GM23338 (cell line): ENCODE measurements around the gene BMP5. TPM values are rescaled to one million over a fixed set of nuclear protein-coding genes. Genes with fewer than 3 reads are reported as not detected.

Experiments
- ATAC-seq: fragments of 200-7000 bp; cut with Tn5 transposase; 3 replicates; pipeline ENCODE4 v1.9.1; 2020
- DNase-seq: peaks from one replicate; pipeline ENCODE4 v3.0.0-alpha.2; 2015; ENCODE audit warnings: low spot score
- H2AFZ ChIP-seq: fragments of 200-600 bp; sonication (generic); 2 replicates; pipeline ENCODE4 v1.8.0; 2016; ENCODE audit warnings: antibody characterized with exemption, mild to moderate bottlenecking, moderate library complexity
- H3F3A ChIP-seq: fragments of 200-600 bp; sonication (generic); replicated peaks from 2 replicates; pipeline ENCODE4 v1.8.0; 2017; ENCODE audit warnings: antibody characterized with exemption, mixed run types, low read depth
- H3K27ac ChIP-seq: fragments of 200-600 bp; sonication (generic); 2 replicates; pipeline ENCODE4 v1.6.1; 2016; ENCODE audit warnings: low read depth
- H3K27me3 ChIP-seq: fragments of 200-600 bp; sonication (generic); 2 replicates; pipeline ENCODE4 v1.8.0; 2016; ENCODE audit warnings: mild to moderate bottlenecking, mixed run types, moderate library complexity; ENCODE audit not compliant: insufficient read depth
- H3K36me3 ChIP-seq: fragments of 200-600 bp; sonication (generic); 2 replicates; pipeline ENCODE4 v1.8.0; 2016; ENCODE audit warnings: mild to moderate bottlenecking; ENCODE audit not compliant: insufficient read depth
- H3K4me1 ChIP-seq: fragments of 200-600 bp; sonication (generic); 2 replicates; pipeline ENCODE4 v1.8.0; 2016; ENCODE audit warnings: mild to moderate bottlenecking, moderate library complexity; ENCODE audit not compliant: insufficient read depth
- H3K4me2 ChIP-seq: fragments of 200-600 bp; sonication (generic); 2 replicates; pipeline ENCODE4 v1.7.1; 2017; ENCODE audit warnings: mixed run types
- H3K4me3 ChIP-seq: fragments of 200-600 bp; sonication (generic); 2 replicates; pipeline ENCODE4 v1.6.1; 2016; ENCODE audit warnings: mixed run types
- H3K79me2 ChIP-seq: fragments of 200-600 bp; sonication (generic); replicated peaks from 2 replicates; pipeline ENCODE4 v1.8.0; 2017; ENCODE audit warnings: mild to moderate bottlenecking; ENCODE audit not compliant: insufficient read depth
- H3K9me2 ChIP-seq: fragments of 200-600 bp; sonication (generic); 2 replicates; pipeline ENCODE4 v1.8.0; 2017; ENCODE audit not compliant: insufficient read depth
- H4K20me1 ChIP-seq: fragments of 200-600 bp; sonication (generic); replicated peaks from 2 replicates; pipeline ENCODE4 v1.8.0; 2017; ENCODE audit warnings: mild to moderate bottlenecking; ENCODE audit not compliant: insufficient read depth
- H3K27ac Mint-ChIP-seq: 2 replicates; pipeline ENCODE4 v1.8.0; 2020; ENCODE audit warnings: inconsistent platforms, mild to moderate bottlenecking, moderate library complexity, mixed read lengths
- H3K27me3 Mint-ChIP-seq: 3 replicates; pipeline ENCODE4 v1.8.0; 2022; ENCODE audit warnings: low read depth, mild to moderate bottlenecking, moderate library complexity, mixed read lengths, inconsistent platforms; ENCODE audit not compliant: insufficient read depth, poor library complexity
- H3K36me3 Mint-ChIP-seq: 3 replicates; pipeline ENCODE4 v1.8.0; 2021; ENCODE audit warnings: low read depth, mild to moderate bottlenecking, inconsistent platforms, moderate library complexity, mixed read lengths
- H3K4me1 Mint-ChIP-seq: 3 replicates; pipeline ENCODE4 v1.8.0; 2020; ENCODE audit warnings: mild to moderate bottlenecking, inconsistent platforms, mixed read lengths
- H3K4me3 Mint-ChIP-seq: 3 replicates; pipeline ENCODE4 v1.8.0; 2021; ENCODE audit warnings: moderate library complexity, mild to moderate bottlenecking, inconsistent platforms, mixed read lengths
- H3K9me3 Mint-ChIP-seq: 3 replicates; pipeline ENCODE4 v1.8.0; 2020; ENCODE audit warnings: moderate library complexity, mild to moderate bottlenecking, inconsistent platforms, mixed read lengths
- CREB1 ChIP-seq: fragments of 250-450 bp; sonication (Bioruptor Pico); IDR thresholded peaks from 2 replicates; pipeline ENCODE4 v1.5.0; 2020; ENCODE audit warnings: low read depth, mild to moderate bottlenecking, moderate library complexity
- EZH2 ChIP-seq: fragments of 200-600 bp; sonication (generic); IDR thresholded peaks from one replicate; pipeline ENCODE4 v1.8.0; 2017; ENCODE audit warnings: antibody characterized with exemption, mild to moderate bottlenecking, low read depth; ENCODE audit not compliant: unreplicated experiment
- EZH2phosphoT487 ChIP-seq: fragments of 200-600 bp; sonication (generic); IDR thresholded peaks from one replicate; pipeline ENCODE4 v1.8.1; 2018; ENCODE audit warnings: antibody characterized with exemption; ENCODE audit not compliant: unreplicated experiment
- JUNB ChIP-seq: IDR thresholded peaks from one replicate; pipeline ENCODE4 v1.6.1; 2016; ENCODE audit warnings: antibody characterized with exemption; ENCODE audit not compliant: unreplicated experiment
- NANOG ChIP-seq: IDR thresholded peaks from 2 replicates; pipeline ENCODE4 v1.6.1; 2016; ENCODE audit warnings: antibody characterized with exemption, borderline replicate concordance
- POLR2AphosphoS5 ChIP-seq: IDR thresholded peaks from 2 replicates; pipeline ENCODE4 v1.6.1; 2016; ENCODE audit warnings: antibody characterized with exemption, low read depth
- STAT1 ChIP-seq: IDR thresholded peaks from one replicate; pipeline ENCODE4 v1.6.1; 2016; ENCODE audit warnings: antibody characterized with exemption; ENCODE audit not compliant: unreplicated experiment
- ZNF114 ChIP-seq: fragments of 250-450 bp; sonication (Bioruptor Pico); IDR thresholded peaks from 2 replicates; pipeline ENCODE4 v1.5.0; 2020; ENCODE audit warnings: mild to moderate bottlenecking, moderate library complexity
- polyA plus RNA-seq: library from polyadenylated mRNA; unstranded; fragments of >200 nt; fragmentation: Nextera tagmentation; extraction: Ambion mirVana; gene quantifications from 2 replicates; pipeline ENCODE4 v1.2.1, GENCODE V29; 2016
- total RNA-seq: library from RNA; depleted of rRNA; stranded (reverse); fragments of >200 nt; shearing (Covaris generic); gene quantifications from 2 replicates; pipeline ENCODE4 v1.2.3, GENCODE V29; 2014
- TF ChIP-seq, protein P1 (sequence below): IDR thresholded peaks from 2 replicates; pipeline ENCODE4 v1.6.1; 2016; ENCODE audit warnings: antibody characterized with exemption
- TF ChIP-seq, protein P2 (sequence below): fragments of 250-450 bp; sonication (Bioruptor Pico); IDR thresholded peaks from 2 replicates; pipeline ENCODE4 v1.5.0; 2020; ENCODE audit warnings: mild to moderate bottlenecking, moderate library complexity
- TF ChIP-seq, protein P3 (sequence below): IDR thresholded peaks from one replicate; pipeline ENCODE4 v1.6.1; 2018; ENCODE audit warnings: antibody characterized with exemption; ENCODE audit not compliant: unreplicated experiment
- TF ChIP-seq, protein P4 (sequence below), 2 experiments: fragments of 200-600 bp in 1 of 2; sonication (generic) in 1 of 2; conservative IDR thresholded peaks; 2 replicates each; pipeline versions ENCODE4 v1.5.1 to v1.6.1; 2016 to 2017; ENCODE audit warnings: antibody characterized with exemption in 2 of 2, low read depth in 2 of 2, mild to moderate bottlenecking in 2 of 2, moderate library complexity in 1 of 2

The BMP5 gene
- total and polyA plus RNA-seq, 2 experiments from 2014 or later: 0.06 to 0.07 TPM

DNA sequence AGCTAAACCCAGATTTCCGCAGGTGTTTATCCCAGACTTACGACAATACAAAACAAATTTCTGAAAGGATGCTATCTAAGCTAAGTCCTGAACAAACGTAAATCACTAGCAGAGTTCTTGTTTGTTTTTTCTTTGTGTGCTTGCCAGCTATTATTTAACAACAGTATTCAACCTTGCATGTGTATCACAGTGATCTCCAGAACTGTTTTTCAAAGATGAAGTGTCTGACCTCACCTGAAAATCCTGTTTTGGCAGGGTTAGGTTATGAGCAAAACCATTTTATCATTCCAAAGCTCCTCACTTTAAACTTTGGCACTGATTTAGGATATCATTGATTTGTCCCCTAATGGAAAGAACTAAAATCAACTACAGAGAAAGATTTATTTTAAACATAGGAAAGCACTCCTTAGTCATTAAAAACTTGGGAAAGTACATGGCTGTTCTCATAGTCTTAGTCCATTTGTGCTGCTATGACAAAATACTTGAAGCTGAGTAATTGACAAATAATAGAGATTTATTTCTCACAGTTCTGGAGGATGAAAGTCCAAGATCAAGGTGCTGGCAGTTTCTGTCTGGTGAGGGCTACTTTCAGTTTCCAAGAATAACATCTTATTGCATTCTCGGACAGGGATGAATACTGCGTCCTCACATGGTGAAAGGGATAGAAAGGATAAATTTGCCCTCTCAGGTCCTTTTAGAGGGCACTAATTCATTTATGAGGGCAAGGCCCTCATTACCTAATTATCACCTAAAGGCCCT, 20.8 kb upstream of the BMP5 start:
- Histone ChIP-seq H3K36me3 (no peaks in the 10 kb centered on the region), H3K4me3 (no peak overlapping the region), H3K4me2 (no peak overlapping the region), H3F3A (no peaks in the 10 kb centered on the region), H4K20me1 (no peaks in the 10 kb centered on the region), H3K9me2 (peaks cover 5% of the 10 kb centered on the region; the same call in 1 of the 2 replicates), H3K27me3 (no peaks in the 10 kb centered on the region), H3K27ac (no peak overlapping the region), H3K79me2 (no peaks in the 10 kb centered on the region), H2AFZ (no peak overlapping the region), H3K4me1 (peaks cover 5% of the 10 kb centered on the region; the same call in 1 of the 2 replicates)
- H3K27me3 Mint-ChIP-seq: peaks cover 3% of the 10 kb centered on the region
- no peak for TF ChIP-seq CREB1 (CRISPR knock-in tag)
- no peak for TF ChIP-seq EZH2phosphoT487
- TF ChIP-seq NANOG: no peak
- TF ChIP-seq, protein P1, sequence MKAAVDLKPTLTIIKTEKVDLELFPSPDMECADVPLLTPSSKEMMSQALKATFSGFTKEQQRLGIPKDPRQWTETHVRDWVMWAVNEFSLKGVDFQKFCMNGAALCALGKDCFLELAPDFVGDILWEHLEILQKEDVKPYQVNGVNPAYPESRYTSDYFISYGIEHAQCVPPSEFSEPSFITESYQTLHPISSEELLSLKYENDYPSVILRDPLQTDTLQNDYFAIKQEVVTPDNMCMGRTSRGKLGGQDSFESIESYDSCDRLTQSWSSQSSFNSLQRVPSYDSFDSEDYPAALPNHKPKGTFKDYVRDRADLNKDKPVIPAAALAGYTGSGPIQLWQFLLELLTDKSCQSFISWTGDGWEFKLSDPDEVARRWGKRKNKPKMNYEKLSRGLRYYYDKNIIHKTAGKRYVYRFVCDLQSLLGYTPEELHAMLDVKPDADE: no peak
- no peak for TF ChIP-seq EZH2
- no peak for TF ChIP-seq JUNB
- TF ChIP-seq, protein P2, sequence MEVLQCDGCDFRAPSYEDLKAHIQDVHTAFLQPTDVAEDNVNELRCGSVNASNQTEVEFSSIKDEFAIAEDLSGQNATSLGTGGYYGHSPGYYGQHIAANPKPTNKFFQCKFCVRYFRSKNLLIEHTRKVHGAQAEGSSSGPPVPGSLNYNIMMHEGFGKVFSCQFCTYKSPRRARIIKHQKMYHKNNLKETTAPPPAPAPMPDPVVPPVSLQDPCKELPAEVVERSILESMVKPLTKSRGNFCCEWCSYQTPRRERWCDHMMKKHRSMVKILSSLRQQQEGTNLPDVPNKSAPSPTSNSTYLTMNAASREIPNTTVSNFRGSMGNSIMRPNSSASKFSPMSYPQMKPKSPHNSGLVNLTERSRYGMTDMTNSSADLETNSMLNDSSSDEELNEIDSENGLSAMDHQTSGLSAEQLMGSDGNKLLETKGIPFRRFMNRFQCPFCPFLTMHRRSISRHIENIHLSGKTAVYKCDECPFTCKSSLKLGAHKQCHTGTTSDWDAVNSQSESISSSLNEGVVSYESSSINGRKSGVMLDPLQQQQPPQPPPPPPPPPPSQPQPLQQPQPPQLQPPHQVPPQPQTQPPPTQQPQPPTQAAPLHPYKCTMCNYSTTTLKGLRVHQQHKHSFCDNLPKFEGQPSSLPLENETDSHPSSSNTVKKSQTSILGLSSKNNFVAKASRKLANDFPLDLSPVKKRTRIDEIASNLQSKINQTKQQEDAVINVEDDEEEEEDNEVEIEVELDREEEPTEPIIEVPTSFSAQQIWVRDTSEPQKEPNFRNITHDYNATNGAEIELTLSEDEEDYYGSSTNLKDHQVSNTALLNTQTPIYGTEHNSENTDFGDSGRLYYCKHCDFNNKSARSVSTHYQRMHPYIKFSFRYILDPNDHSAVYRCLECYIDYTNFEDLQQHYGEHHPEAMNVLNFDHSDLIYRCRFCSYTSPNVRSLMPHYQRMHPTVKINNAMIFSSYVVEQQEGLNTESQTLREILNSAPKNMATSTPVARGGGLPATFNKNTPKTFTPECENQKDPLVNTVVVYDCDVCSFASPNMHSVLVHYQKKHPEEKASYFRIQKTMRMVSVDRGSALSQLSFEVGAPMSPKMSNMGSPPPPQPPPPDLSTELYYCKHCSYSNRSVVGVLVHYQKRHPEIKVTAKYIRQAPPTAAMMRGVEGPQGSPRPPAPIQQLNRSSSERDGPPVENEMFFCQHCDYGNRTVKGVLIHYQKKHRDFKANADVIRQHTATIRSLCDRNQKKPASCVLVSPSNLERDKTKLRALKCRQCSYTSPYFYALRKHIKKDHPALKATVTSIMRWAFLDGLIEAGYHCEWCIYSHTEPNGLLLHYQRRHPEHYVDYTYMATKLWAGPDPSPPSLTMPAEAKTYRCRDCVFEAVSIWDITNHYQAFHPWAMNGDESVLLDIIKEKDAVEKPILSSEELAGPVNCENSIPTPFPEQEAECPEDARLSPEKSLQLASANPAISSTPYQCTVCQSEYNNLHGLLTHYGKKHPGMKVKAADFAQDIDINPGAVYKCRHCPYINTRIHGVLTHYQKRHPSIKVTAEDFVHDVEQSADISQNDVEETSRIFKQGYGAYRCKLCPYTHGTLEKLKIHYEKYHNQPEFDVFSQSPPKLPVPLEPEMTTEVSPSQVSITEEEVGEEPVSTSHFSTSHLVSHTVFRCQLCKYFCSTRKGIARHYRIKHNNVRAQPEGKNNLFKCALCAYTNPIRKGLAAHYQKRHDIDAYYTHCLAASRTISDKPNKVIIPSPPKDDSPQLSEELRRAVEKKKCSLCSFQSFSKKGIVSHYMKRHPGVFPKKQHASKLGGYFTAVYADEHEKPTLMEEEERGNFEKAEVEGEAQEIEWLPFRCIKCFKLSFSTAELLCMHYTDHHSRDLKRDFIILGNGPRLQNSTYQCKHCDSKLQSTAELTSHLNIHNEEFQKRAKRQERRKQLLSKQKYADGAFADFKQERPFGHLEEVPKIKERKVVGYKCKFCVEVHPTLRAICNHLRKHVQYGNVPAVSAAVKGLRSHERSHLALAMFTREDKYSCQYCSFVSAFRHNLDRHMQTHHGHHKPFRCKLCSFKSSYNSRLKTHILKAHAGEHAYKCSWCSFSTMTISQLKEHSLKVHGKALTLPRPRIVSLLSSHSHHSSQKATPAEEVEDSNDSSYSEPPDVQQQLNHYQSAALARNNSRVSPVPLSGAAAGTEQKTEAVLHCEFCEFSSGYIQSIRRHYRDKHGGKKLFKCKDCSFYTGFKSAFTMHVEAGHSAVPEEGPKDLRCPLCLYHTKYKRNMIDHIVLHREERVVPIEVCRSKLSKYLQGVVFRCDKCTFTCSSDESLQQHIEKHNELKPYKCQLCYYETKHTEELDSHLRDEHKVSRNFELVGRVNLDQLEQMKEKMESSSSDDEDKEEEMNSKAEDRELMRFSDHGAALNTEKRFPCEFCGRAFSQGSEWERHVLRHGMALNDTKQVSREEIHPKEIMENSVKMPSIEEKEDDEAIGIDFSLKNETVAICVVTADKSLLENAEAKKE (CRISPR knock-in tag): no peak
- no peak for TF ChIP-seq STAT1
- TF ChIP-seq, protein P3, sequence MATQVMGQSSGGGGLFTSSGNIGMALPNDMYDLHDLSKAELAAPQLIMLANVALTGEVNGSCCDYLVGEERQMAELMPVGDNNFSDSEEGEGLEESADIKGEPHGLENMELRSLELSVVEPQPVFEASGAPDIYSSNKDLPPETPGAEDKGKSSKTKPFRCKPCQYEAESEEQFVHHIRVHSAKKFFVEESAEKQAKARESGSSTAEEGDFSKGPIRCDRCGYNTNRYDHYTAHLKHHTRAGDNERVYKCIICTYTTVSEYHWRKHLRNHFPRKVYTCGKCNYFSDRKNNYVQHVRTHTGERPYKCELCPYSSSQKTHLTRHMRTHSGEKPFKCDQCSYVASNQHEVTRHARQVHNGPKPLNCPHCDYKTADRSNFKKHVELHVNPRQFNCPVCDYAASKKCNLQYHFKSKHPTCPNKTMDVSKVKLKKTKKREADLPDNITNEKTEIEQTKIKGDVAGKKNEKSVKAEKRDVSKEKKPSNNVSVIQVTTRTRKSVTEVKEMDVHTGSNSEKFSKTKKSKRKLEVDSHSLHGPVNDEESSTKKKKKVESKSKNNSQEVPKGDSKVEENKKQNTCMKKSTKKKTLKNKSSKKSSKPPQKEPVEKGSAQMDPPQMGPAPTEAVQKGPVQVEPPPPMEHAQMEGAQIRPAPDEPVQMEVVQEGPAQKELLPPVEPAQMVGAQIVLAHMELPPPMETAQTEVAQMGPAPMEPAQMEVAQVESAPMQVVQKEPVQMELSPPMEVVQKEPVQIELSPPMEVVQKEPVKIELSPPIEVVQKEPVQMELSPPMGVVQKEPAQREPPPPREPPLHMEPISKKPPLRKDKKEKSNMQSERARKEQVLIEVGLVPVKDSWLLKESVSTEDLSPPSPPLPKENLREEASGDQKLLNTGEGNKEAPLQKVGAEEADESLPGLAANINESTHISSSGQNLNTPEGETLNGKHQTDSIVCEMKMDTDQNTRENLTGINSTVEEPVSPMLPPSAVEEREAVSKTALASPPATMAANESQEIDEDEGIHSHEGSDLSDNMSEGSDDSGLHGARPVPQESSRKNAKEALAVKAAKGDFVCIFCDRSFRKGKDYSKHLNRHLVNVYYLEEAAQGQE: no peak
- no peak for TF ChIP-seq ZNF114 (CRISPR knock-in tag)
- no peak for TF ChIP-seq POLR2AphosphoS5
- TF ChIP-seq, protein P4, sequence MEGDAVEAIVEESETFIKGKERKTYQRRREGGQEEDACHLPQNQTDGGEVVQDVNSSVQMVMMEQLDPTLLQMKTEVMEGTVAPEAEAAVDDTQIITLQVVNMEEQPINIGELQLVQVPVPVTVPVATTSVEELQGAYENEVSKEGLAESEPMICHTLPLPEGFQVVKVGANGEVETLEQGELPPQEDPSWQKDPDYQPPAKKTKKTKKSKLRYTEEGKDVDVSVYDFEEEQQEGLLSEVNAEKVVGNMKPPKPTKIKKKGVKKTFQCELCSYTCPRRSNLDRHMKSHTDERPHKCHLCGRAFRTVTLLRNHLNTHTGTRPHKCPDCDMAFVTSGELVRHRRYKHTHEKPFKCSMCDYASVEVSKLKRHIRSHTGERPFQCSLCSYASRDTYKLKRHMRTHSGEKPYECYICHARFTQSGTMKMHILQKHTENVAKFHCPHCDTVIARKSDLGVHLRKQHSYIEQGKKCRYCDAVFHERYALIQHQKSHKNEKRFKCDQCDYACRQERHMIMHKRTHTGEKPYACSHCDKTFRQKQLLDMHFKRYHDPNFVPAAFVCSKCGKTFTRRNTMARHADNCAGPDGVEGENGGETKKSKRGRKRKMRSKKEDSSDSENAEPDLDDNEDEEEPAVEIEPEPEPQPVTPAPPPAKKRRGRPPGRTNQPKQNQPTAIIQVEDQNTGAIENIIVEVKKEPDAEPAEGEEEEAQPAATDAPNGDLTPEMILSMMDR (conservative IDR thresholded peaks at IDR 0.05; ENCODE audit: low read depth in 2 of 2): no peak
- peaks cover 6% of the 10 kb centered on the region for H3K4me1 Mint-ChIP-seq
- H3K9me3 Mint-ChIP-seq: no peaks in the 10 kb centered on the region
- DNase-seq (no peak), ATAC-seq (no peak)
- H3K4me3 Mint-ChIP-seq: no peak overlapping the region
- no peaks in the 10 kb centered on the region for H3K36me3 Mint-ChIP-seq
- H3K27ac Mint-ChIP-seq: no peak overlapping the region
